Endothelial cell of umbilical vein (primary cell): ENCODE data around the gene SLC22A4. TPM values are rescaled to one million over a fixed set of nuclear protein-coding genes. Genes with fewer than 3 reads are reported as not detected.

Source experiments
- BruUV-seq: library from RNA; stranded (reverse); fragments of 400-500 nt; replicated peaks from 2 replicates; lab custom pipeline; 2021; lab: Mats Ljungman, UMichigan
- CTCF ChIA-PET: fragments of 300-600, 350-600 bp; sonication (Branson Sonifier 250); formaldehyde crosslinking; loops from one replicate; lab custom pipeline; 2021; ENCODE audit warnings: antibody characterized with exemption, inconsistent platforms; lab: Charles Lee
- POLR2A ChIA-PET: fragments of 300-600, 350-600 bp; sonication (Branson Sonifier 250); formaldehyde crosslinking; loops from one replicate; lab custom pipeline; 2021; ENCODE audit warnings: antibody characterized with exemption, inconsistent platforms; lab: Charles Lee
- DNase-seq: peaks from one replicate; pipeline ENCODE4 v3.0.0-alpha.2; 2011; ENCODE audit warnings: low read depth, low spot score
- FAIRE-seq: peaks from 2 replicates; lab custom pipeline; 2011; peaks lifted over from hg19 to GRCh38; lab: Jason Lieb, UNC
- H2AFZ ChIP-seq: 2 replicates; pipeline ENCODE4 v1.6.0; 2012; ENCODE audit warnings: low read depth, low read length, control low read depth, inconsistent platforms
- H3K27ac ChIP-seq: 2 replicates; pipeline ENCODE4 v1.5.1; 2011; ENCODE audit warnings: low read depth, mild to moderate bottlenecking, control low read depth, low read length, moderate library complexity; ENCODE audit not compliant: insufficient read depth
- H3K27me3 ChIP-seq, 2 experiments: 2 replicates each; pipeline versions ENCODE4 v1.6.0 to v1.6.1; 2011; ENCODE audit warnings: low read length in 2 of 2, mixed read lengths in 1 of 2; ENCODE audit not compliant: control insufficient read depth in 2 of 2, insufficient read depth in 2 of 2
- H3K36me3 ChIP-seq, 2 experiments: 2 replicates in 1 of 2; 3 replicates in 1 of 2; pipeline ENCODE4 v1.5.1; 2011; ENCODE audit warnings: low read length in 2 of 2, mild to moderate bottlenecking in 1 of 2, moderate library complexity in 1 of 2; ENCODE audit not compliant: control insufficient read depth in 2 of 2, insufficient read depth in 2 of 2; ENCODE audit errors: extremely low read depth in 1 of 2
- H3K4me1 ChIP-seq: 3 replicates; pipeline ENCODE4 v1.5.1; 2011; ENCODE audit warnings: mild to moderate bottlenecking, low read length; ENCODE audit not compliant: control insufficient read depth, insufficient read depth; ENCODE audit errors: extremely low read depth
- H3K4me2 ChIP-seq: 2 replicates; pipeline ENCODE4 v1.6.1; 2011; ENCODE audit warnings: low read length, control low read depth, mixed read lengths; ENCODE audit not compliant: insufficient read depth
- H3K4me3 ChIP-seq, 3 experiments: fragments of 200-600 bp in 1 of 3; sonication (generic), shearing (Covaris generic) in 1 of 3; replicated peaks in 1 of 3; 2 replicates each; pipeline ENCODE4 v1.5.1; 2011 to 2016; ENCODE audit warnings: control low read depth in 3 of 3, low read length in 3 of 3, mild to moderate bottlenecking in 2 of 3, inconsistent platforms in 1 of 3, low read depth in 1 of 3, moderate library complexity in 1 of 3; ENCODE audit not compliant: insufficient read depth in 1 of 3
- H3K79me2 ChIP-seq: 2 replicates; pipeline ENCODE4 v1.6.0; 2012; ENCODE audit warnings: low read length, inconsistent platforms; ENCODE audit not compliant: control insufficient read depth, insufficient read depth
- H3K9ac ChIP-seq: replicated peaks from 2 replicates; pipeline ENCODE3; 2011; ENCODE audit warnings: low read length, control low read depth; ENCODE audit not compliant: insufficient read depth; ENCODE audit errors: extremely low read depth
- H3K9me1 ChIP-seq: replicated peaks from 3 replicates; pipeline ENCODE4 v1.6.0; 2011; ENCODE audit warnings: mild to moderate bottlenecking, low read length; ENCODE audit not compliant: control insufficient read depth, insufficient read depth; ENCODE audit errors: extremely low read depth
- H3K9me3 ChIP-seq: replicated peaks from 2 replicates; pipeline ENCODE4 v1.5.1; 2012; ENCODE audit warnings: low read length, inconsistent platforms; ENCODE audit not compliant: control insufficient read depth, insufficient read depth
- H4K20me1 ChIP-seq: replicated peaks from 2 replicates; pipeline ENCODE3; 2011; ENCODE audit warnings: mild to moderate bottlenecking, low read length; ENCODE audit not compliant: control insufficient read depth, insufficient read depth; ENCODE audit errors: extremely low read depth
- FOS ChIP-seq: IDR thresholded peaks from 2 replicates; pipeline ENCODE4 v1.6.1; 2011; ENCODE audit warnings: mild to moderate bottlenecking, low read length, moderate library complexity, borderline replicate concordance; ENCODE audit not compliant: insufficient read depth
- GATA2 ChIP-seq: IDR thresholded peaks from 2 replicates; pipeline ENCODE4 v1.7.0; 2011; ENCODE audit warnings: low read depth, mild to moderate bottlenecking, moderate library complexity, mixed read lengths, low read length; ENCODE audit not compliant: insufficient read length, insufficient read depth
- MAX ChIP-seq: IDR thresholded peaks from 2 replicates; pipeline ENCODE4 v1.6.1; 2011; ENCODE audit not compliant: insufficient read depth, insufficient read length
- POLR2A ChIP-seq: IDR thresholded peaks from 2 replicates; pipeline ENCODE4 v1.6.1; 2012; ENCODE audit warnings: low read depth, mild to moderate bottlenecking, control low read depth, low read length
- POLR2AphosphoS5 ChIP-seq: IDR thresholded peaks from 2 replicates; pipeline ENCODE4 v1.6.1; 2012; ENCODE audit warnings: low read depth, mild to moderate bottlenecking, control low read depth, low read length, moderate library complexity; ENCODE audit not compliant: insufficient read depth
- dilution Hi-C: fragments of 300-500 bp; cut with MboI; formaldehyde crosslinking; loops from one replicate; pipeline ENCODE4 v1.15.0; 2019; ENCODE audit warnings: low sequenced_read_pairs; ENCODE audit not compliant: extremely low pct_ligation_motif_present
- intact Hi-C: fragments of 100-400 bp; cut with micrococcal nuclease; formaldehyde crosslinking; loops from one replicate; pipeline ENCODE4 v1.10.0; 2022
- polyA plus RNA-seq, 4 experiments: library from polyadenylated mRNA; depleted of rRNA in 3 of 4; stranded (reverse) in 3 of 4; unstranded in 1 of 4; fragments of >200 nt; gene quantifications; 2 replicates each; pipeline versions ENCODE4 v1.2.1 to v1.2.3, GENCODE V29; 2011 to 2012; ENCODE audit warnings: missing spikeins in 1 of 4
- total RNA-seq: library from RNA; stranded (reverse); gene quantifications from 2 replicates; pipeline ENCODE4 v1.2.3, GENCODE V29; 2021

Gene SLC22A4
- total and polyA plus RNA-seq, 2 donors (not counting 3 experiments of a cell fraction or from before 2014, with no cell fraction given), result 4.9 to 6.9 TPM

GRCh38 chr5:132256783-132257130 lies 37.4 kb upstream of the SLC22A4 start:
- DNase-seq (no peak), FAIRE-seq (no peak)
- Histone ChIP-seq H3K27me3 (no peaks in the 10 kb centered on the region), H3K79me2 (peaks cover 34% of the 10 kb centered on the region), H3K4me2 (peak overlapping the region; percentile 47), H3K36me3 (no peaks in the 10 kb centered on the region), H3K9ac (peak overlapping the region; percentile 57), H2AFZ (peak overlapping the region; percentile 87), H3K4me3 (peak overlapping the region in 1 of 3 experiments; percentile 78), H3K4me1 (peaks cover 39% of the 10 kb centered on the region), H3K9me1 (no peaks in the 10 kb centered on the region), H3K27ac (no peak overlapping the region), H4K20me1 (no peaks in the 10 kb centered on the region), H3K9me3 (no peaks in the 10 kb centered on the region)
- TF ChIP-seq POLR2AphosphoS5 (no peak), FOS (no peak), GATA2 (no peak), MAX (no peak)
- POLR2A ChIA-PET, result no interaction called here
- intact Hi-C loops (no loop called here), dilution Hi-C loops (no loop called here)
- no TSS peak for BruUV-seq
- CTCF ChIA-PET, result interaction anchor here (0.7 to 1.7 kb wide), 2 partner anchors 19 to 37 kb away, joined by 5 to 10 read pairs; partner anchors contain the start of gene SLC22A4

GRCh38 chr5:132257131-132258101 lies 36.8 kb upstream of the SLC22A4 start, which contains the start of gene PDLIM4:
Gene PDLIM4, plus strand, starts transcription at chr5:132257696. Its CDS starts 39 bp downstream, at chr5:132257735.
- BruUV-seq, result TSS peak; percentile 53
- peak within 1 kb of the TSS; percentile 59 to 78 (median 78) for H3K4me3 ChIP-seq
- no peaks in the 10 kb centered on the region for H3K9me3 ChIP-seq
- dilution Hi-C loops, result no loop called here
- H3K79me2 ChIP-seq, result peaks cover 41% of the 10 kb centered on the region
- no peaks in the 10 kb centered on the region for H3K27me3 ChIP-seq
- no peaks in the 10 kb centered on the region for H3K9me1 ChIP-seq
- FAIRE-seq, result peak; percentile 67
- H3K27ac ChIP-seq, result peak within 1 kb of the TSS; percentile 96
- peak; percentile 62 for DNase-seq
- no peak for TF ChIP-seq GATA2
- peak; percentile 60 for TF ChIP-seq POLR2AphosphoS5
- peak; percentile 80 for TF ChIP-seq POLR2A
- H4K20me1 ChIP-seq, result no peaks in the 10 kb centered on the region
- H3K9ac ChIP-seq, result peak within 1 kb of the TSS; percentile 96
- H2AFZ ChIP-seq, result peak within 1 kb of the TSS; percentile 87
- POLR2A ChIA-PET, result no interaction called here
- H3K4me1 ChIP-seq, result peaks cover 42% of the 10 kb centered on the region
- intact Hi-C loops, result loop anchor here (1.0 kb wide), 3 partner anchors 19 to 38 kb away; partner anchors contain the start of gene P4HA2
- H3K4me2 ChIP-seq, result peak within 1 kb of the TSS; percentile 75
- CTCF ChIA-PET, result interaction anchor here (0.7 to 1.7 kb wide), 2 partner anchors 19 to 37 kb away, joined by 5 to 10 read pairs; partner anchors contain the start of gene SLC22A4
- peaks cover 2% of the 10 kb centered on the region in 2 experiments for H3K36me3 ChIP-seq
